Fibroblast of lung (primary cell): Measurements from ENCODE around the gene HMSD.

Experiments
- EZH2 ChIP-seq: IDR thresholded peaks from 2 replicates; pipeline ENCODE4 v1.5.1; 2012; ENCODE audit warnings: low read length, control low read depth, mild to moderate bottlenecking; ENCODE audit errors: missing control alignments
- TF ChIP-seq, protein P1 (sequence below), 2 donors: IDR thresholded peaks in 1 of 2; conservative IDR thresholded peaks in 1 of 2; 1 replicate in 1 of 2; 2 replicates in 1 of 2; pipeline ENCODE4 v1.5.1; 2011 to 2012; ENCODE audit warnings: low read length in 2 of 2, control low read depth in 1 of 2, inconsistent platforms in 1 of 2, low read depth in 1 of 2, mild to moderate bottlenecking in 1 of 2

GRCh38 chr18:63981719-63982118 is 32.6 kb downstream of the HMSD start:
- TF ChIP-seq, protein P1, sequence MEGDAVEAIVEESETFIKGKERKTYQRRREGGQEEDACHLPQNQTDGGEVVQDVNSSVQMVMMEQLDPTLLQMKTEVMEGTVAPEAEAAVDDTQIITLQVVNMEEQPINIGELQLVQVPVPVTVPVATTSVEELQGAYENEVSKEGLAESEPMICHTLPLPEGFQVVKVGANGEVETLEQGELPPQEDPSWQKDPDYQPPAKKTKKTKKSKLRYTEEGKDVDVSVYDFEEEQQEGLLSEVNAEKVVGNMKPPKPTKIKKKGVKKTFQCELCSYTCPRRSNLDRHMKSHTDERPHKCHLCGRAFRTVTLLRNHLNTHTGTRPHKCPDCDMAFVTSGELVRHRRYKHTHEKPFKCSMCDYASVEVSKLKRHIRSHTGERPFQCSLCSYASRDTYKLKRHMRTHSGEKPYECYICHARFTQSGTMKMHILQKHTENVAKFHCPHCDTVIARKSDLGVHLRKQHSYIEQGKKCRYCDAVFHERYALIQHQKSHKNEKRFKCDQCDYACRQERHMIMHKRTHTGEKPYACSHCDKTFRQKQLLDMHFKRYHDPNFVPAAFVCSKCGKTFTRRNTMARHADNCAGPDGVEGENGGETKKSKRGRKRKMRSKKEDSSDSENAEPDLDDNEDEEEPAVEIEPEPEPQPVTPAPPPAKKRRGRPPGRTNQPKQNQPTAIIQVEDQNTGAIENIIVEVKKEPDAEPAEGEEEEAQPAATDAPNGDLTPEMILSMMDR (conservative IDR thresholded peaks at IDR 0.05 in 1 of 2, IDR thresholded peaks at IDR 0.05 in 1 of 2; ENCODE audit: low read depth in 1 of 2, low read length in 2 of 2) = no peak
- TF ChIP-seq EZH2 = no peak
